NCI-H146 treated with DMSO at 0.1 percent for 48 hours (cell line): Measurements from ENCODE around the gene PGF.
A peak's percentile ranks its signal among the peaks of the same experiment; 100 is the strongest.

ENCODE experiments used
- DNase-seq: peaks from one replicate; lab custom pipeline; 2025; ENCODE audit not compliant: unreplicated experiment; lab: John Stamatoyannopoulos, UW

The PGF gene

GRCh38 chr14:74905595-74906142 is 49.7 kb downstream of the PGF start:
- DNase-seq, result peak; percentile 2

GRCh38 chr14:74904635-74905503 is 50.5 kb downstream of the PGF start:
- DNase-seq, result no peak

- no peak for DNase-seq
Measured at GRCh38 chr14:74902941-74903705, 52.3 kb downstream of the PGF start.

GRCh38 chr14:74898694-74899093 is 56.7 kb downstream of the PGF start:
- no peak for DNase-seq

GRCh38 chr14:74898083-74898482 is 57.3 kb downstream of the PGF start:
- no peak for DNase-seq

- DNase-seq, result no peak
Measured at GRCh38 chr14:74897642-74898041, 57.8 kb downstream of the PGF start.

GRCh38 chr14:74896400-74896799 is 59.0 kb downstream of the PGF start:
- DNase-seq, result no peak

GRCh38 chr14:74893614-74894091 is 61.7 kb downstream of the PGF start:
- no peak for DNase-seq

GRCh38 chr14:74892745-74893144 is 62.7 kb downstream of the PGF start:
- no peak for DNase-seq

DNA sequence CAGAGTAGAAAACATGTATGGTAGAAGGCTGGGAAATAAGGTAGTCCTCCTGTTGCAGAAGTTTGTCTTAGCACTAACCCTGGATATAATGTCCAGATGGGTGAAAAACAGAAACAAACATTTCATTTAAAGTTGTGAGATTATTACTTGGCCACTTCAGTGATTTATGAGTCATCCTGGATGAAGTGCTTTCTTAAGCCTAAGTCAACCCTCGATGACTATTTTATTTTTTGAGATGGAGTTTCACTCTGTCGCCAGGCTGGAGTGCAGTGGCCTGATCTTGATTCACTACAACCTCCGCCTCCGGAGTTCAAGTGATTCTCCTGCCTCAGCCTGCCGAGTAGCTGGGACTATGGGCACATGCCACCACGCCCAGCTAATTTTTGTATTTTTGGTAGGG is 63.5 kb downstream of the PGF start:
- DNase-seq, result no peak
